OCI-LY3 (cell line): ENCODE data around the gene SELENOH.

Experiments
- H2AFZ ChIP-seq: fragments of 200-600, 300-600 bp; shearing (Covaris generic); 2 replicates; pipeline ENCODE4 v1.6.0; 2014; ENCODE audit warnings: antibody characterized with exemption, low read depth, low read length
- H3K27ac ChIP-seq: fragments of 200-600, 300-600 bp; sonication (generic); 2 replicates; pipeline ENCODE4 v1.5.1; 2014; ENCODE audit warnings: mild to moderate bottlenecking, low read length, moderate library complexity, mixed read lengths
- H3K27me3 ChIP-seq: fragments of 200-600, 300-600 bp; sonication (generic); 2 replicates; pipeline ENCODE4 v1.6.1; 2014; ENCODE audit warnings: low read depth, low read length, mixed read lengths
- H3K36me3 ChIP-seq: fragments of 200-600, 300-600 bp; sonication (generic); replicated peaks from 2 replicates; pipeline ENCODE3; 2014; ENCODE audit warnings: low read depth, low read length, mixed read lengths
- H3K4me1 ChIP-seq: fragments of 300-600, 200-600 bp; sonication (generic); 2 replicates; pipeline ENCODE4 v1.6.1; 2014; ENCODE audit warnings: low read length, mixed read lengths
- H3K4me2 ChIP-seq: fragments of 200-600, 300-600 bp; sonication (generic); 2 replicates; pipeline ENCODE4 v1.6.1; 2014; ENCODE audit warnings: low read length, mixed read lengths
- H3K4me3 ChIP-seq: fragments of 300-600, 200-600 bp; sonication (generic); 2 replicates; pipeline ENCODE4 v1.5.1; 2014; ENCODE audit warnings: antibody characterized with exemption, mild to moderate bottlenecking, low read length, moderate library complexity
- H3K79me2 ChIP-seq: fragments of 300-600, 200-600 bp; shearing (Covaris generic); 2 replicates; pipeline ENCODE4 v1.6.1; 2014; ENCODE audit warnings: mild to moderate bottlenecking, low read length, mixed read lengths
- H3K9ac ChIP-seq: fragments of 300-600, 200-600 bp; shearing (Covaris generic); 2 replicates; pipeline ENCODE4 v1.6.0; 2014; ENCODE audit warnings: mild to moderate bottlenecking, low read length, moderate library complexity
- H3K9me3 ChIP-seq: fragments of 200-600, 300-600 bp; shearing (Covaris generic); 2 replicates; pipeline ENCODE4 v1.6.1; 2014; ENCODE audit warnings: low read length, mixed read lengths; ENCODE audit not compliant: insufficient read depth
- H4K20me1 ChIP-seq: fragments of 200-600, 300-600 bp; sonication (generic); 2 replicates; pipeline ENCODE4 v1.6.1; 2016; ENCODE audit warnings: low read length, mixed read lengths; ENCODE audit not compliant: insufficient read depth
- CTCF ChIP-seq: fragments of 200-600, 300-600 bp; sonication (generic); IDR thresholded peaks from 2 replicates; pipeline ENCODE4 v1.5.1; 2014; ENCODE audit warnings: antibody characterized with exemption, low read length, low read depth
- EZH2phosphoT487 ChIP-seq: fragments of 200-600 bp; shearing (Covaris generic); IDR thresholded peaks from 2 replicates; pipeline ENCODE4 v1.6.1; 2018; ENCODE audit warnings: antibody characterized with exemption, mixed run types, low read depth

The SELENOH gene

GRCh38 chr11:57764021-57764420, 22.7 kb downstream of the SELENOH start:
- no peaks in the 10 kb centered on the region for H3K79me2 ChIP-seq
- no peaks in the 10 kb centered on the region for H3K36me3 ChIP-seq
- H4K20me1 ChIP-seq: no peaks in the 10 kb centered on the region
- no peak overlapping the region for H3K9ac ChIP-seq
- no peaks in the 10 kb centered on the region for H3K27me3 ChIP-seq
- no peaks in the 10 kb centered on the region for H3K9me3 ChIP-seq
- no peak overlapping the region for H3K4me3 ChIP-seq
- no peak overlapping the region for H3K27ac ChIP-seq
- no peak overlapping the region for H3K4me2 ChIP-seq
- H3K4me1 ChIP-seq: no peaks in the 10 kb centered on the region
- no peak overlapping the region for H2AFZ ChIP-seq
- TF ChIP-seq CTCF: no peak
- TF ChIP-seq EZH2phosphoT487: no peak

GRCh38 chr11:57764566-57764965, 23.3 kb downstream of the SELENOH start:
- no peaks in the 10 kb centered on the region for H3K79me2 ChIP-seq
- no peaks in the 10 kb centered on the region for H3K27me3 ChIP-seq
- no peak overlapping the region for H3K4me3 ChIP-seq
- H3K27ac ChIP-seq: no peak overlapping the region
- no peaks in the 10 kb centered on the region for H4K20me1 ChIP-seq
- no peaks in the 10 kb centered on the region for H3K9me3 ChIP-seq
- no peak overlapping the region for H3K4me2 ChIP-seq
- no peaks in the 10 kb centered on the region for H3K4me1 ChIP-seq
- TF ChIP-seq EZH2phosphoT487: no peak
- no peak for TF ChIP-seq CTCF
- no peak overlapping the region for H3K9ac ChIP-seq
- H3K36me3 ChIP-seq: no peaks in the 10 kb centered on the region
- H2AFZ ChIP-seq: no peak overlapping the region

- Histone ChIP-seq H3K36me3 (no peaks in the 10 kb centered on the region), H3K9ac (no peak overlapping the region)
- no peak for TF ChIP-seq EZH2phosphoT487
- no peak for TF ChIP-seq CTCF
Measured at GRCh38 chr11:57764972-57765371, 23.7 kb downstream of the SELENOH start.

GRCh38 chr11:57770793-57771192, 29.5 kb downstream of the SELENOH start:
- no peak overlapping the region for H2AFZ ChIP-seq
- H3K9ac ChIP-seq: no peak overlapping the region
- H3K36me3 ChIP-seq: no peaks in the 10 kb centered on the region
- no peak overlapping the region for H3K27ac ChIP-seq
- no peaks in the 10 kb centered on the region for H3K9me3 ChIP-seq
- no peaks in the 10 kb centered on the region for H3K27me3 ChIP-seq
- H3K4me2 ChIP-seq: no peak overlapping the region
- H4K20me1 ChIP-seq: no peaks in the 10 kb centered on the region
- TF ChIP-seq EZH2phosphoT487 (no peak), CTCF (no peak)
- no peak overlapping the region for H3K4me3 ChIP-seq
- H3K4me1 ChIP-seq: no peaks in the 10 kb centered on the region
- H3K79me2 ChIP-seq: no peaks in the 10 kb centered on the region

More at GRCh38 chr11:57764972-57765371, 23.7 kb downstream of the SELENOH start:
- no peaks in the 10 kb centered on the region for H3K4me1 ChIP-seq
- H4K20me1 ChIP-seq: no peaks in the 10 kb centered on the region
- H3K4me2 ChIP-seq: no peak overlapping the region
- H3K79me2 ChIP-seq: no peaks in the 10 kb centered on the region
- no peaks in the 10 kb centered on the region for H3K9me3 ChIP-seq
- H3K27ac ChIP-seq: no peak overlapping the region
- no peaks in the 10 kb centered on the region for H3K27me3 ChIP-seq
- no peak overlapping the region for H3K4me3 ChIP-seq
- H2AFZ ChIP-seq: no peak overlapping the region
